D721Med (cell line): Measurements from ENCODE around the gene CCDC88C.

Experiments
- DNase-seq: peaks from one replicate; pipeline ENCODE4 v3.0.0; 2011; ENCODE audit warnings: low spot score; ENCODE audit not compliant: insufficient read length
- FAIRE-seq: peaks from 2 replicates; lab custom pipeline; 2011; peaks lifted over from hg19 to GRCh38; lab: Jason Lieb, UNC
- CTCF ChIP-seq: IDR thresholded peaks from 2 replicates; pipeline ENCODE4 v1.5.1; 2012; ENCODE audit warnings: mild to moderate bottlenecking, control low read depth; ENCODE audit not compliant: insufficient read depth; ENCODE audit errors: missing control alignments

Gene CCDC88C

GRCh38 chr14:91343051-91343450, 74.6 kb downstream of the CCDC88C start:
- FAIRE-seq (no peak), DNase-seq (no peak)

GRCh38 chr14:91342206-91342760, 75.3 kb downstream of the CCDC88C start:
- no peak for DNase-seq
- TF ChIP-seq CTCF, result no peak
- FAIRE-seq, result no peak

More at GRCh38 chr14:91343051-91343450, 74.6 kb downstream of the CCDC88C start:
- TF ChIP-seq CTCF, result no peak

- TF ChIP-seq CTCF, result no peak
- FAIRE-seq, result no peak
- DNase-seq, result no peak
Observed at GRCh38 chr14:91341751-91342154, 75.9 kb downstream of the CCDC88C start.

DNA sequence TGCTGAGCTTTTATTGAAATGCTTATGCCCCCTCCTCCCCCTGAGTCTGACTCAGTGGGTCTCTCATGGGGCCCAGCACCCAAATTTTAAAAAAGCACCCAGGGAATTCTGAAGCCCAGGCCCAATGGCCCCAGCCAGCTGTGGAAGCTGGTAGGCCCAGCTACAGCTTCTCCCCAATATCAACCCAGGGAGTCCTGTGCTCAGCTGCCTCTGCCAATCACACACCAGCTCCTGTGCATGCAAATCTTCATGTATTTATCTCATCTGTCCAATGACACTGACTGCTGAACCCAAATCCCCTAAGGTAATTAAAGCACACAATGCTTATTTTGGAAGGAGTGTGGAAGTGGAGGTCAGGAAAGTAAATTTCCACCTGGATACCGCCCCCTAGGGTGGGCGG, 76.3 kb downstream of the CCDC88C start:
- DNase-seq (no peak), FAIRE-seq (no peak)
- no peak for TF ChIP-seq CTCF

- no peak for FAIRE-seq
Observed at GRCh38 chr14:91339671-91340369, 77.8 kb downstream of the CCDC88C start.

GRCh38 chr14:91339076-91339475, 78.5 kb downstream of the CCDC88C start:
- FAIRE-seq (no peak), DNase-seq (no peak)
- TF ChIP-seq CTCF, result no peak

More at GRCh38 chr14:91339671-91340369, 77.8 kb downstream of the CCDC88C start:
- DNase-seq, result no peak
- TF ChIP-seq CTCF, result no peak

- FAIRE-seq (no peak), DNase-seq (no peak)
- no peak for TF ChIP-seq CTCF
Observed at GRCh38 chr14:91338379-91338778, 79.2 kb downstream of the CCDC88C start.
